GM10266 (cell line): Measurements from ENCODE around the gene IGFBP1.
"Not testable (repeated sequence)": the region's sequence is repeated elsewhere in the genome, so short reads cannot be mapped to it uniquely, and the experiment has no call there.

Source experiments
- DNase-seq: peaks from one replicate; pipeline ENCODE4 v3.0.0; 2012; ENCODE audit errors: extremely low spot score
- TF ChIP-seq, protein P1 (sequence below): IDR thresholded peaks from 2 replicates; pipeline ENCODE4 v1.5.1; 2012; ENCODE audit warnings: mild to moderate bottlenecking, low read depth; ENCODE audit not compliant: control insufficient read depth, insufficient read depth; ENCODE audit errors: missing control alignments

IGFBP1 gene

GRCh38 chr7:45937301-45937700, 49.0 kb downstream of the IGFBP1 start:
- TF ChIP-seq, protein P1, sequence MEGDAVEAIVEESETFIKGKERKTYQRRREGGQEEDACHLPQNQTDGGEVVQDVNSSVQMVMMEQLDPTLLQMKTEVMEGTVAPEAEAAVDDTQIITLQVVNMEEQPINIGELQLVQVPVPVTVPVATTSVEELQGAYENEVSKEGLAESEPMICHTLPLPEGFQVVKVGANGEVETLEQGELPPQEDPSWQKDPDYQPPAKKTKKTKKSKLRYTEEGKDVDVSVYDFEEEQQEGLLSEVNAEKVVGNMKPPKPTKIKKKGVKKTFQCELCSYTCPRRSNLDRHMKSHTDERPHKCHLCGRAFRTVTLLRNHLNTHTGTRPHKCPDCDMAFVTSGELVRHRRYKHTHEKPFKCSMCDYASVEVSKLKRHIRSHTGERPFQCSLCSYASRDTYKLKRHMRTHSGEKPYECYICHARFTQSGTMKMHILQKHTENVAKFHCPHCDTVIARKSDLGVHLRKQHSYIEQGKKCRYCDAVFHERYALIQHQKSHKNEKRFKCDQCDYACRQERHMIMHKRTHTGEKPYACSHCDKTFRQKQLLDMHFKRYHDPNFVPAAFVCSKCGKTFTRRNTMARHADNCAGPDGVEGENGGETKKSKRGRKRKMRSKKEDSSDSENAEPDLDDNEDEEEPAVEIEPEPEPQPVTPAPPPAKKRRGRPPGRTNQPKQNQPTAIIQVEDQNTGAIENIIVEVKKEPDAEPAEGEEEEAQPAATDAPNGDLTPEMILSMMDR = no peak
- no peak for DNase-seq

DNA sequence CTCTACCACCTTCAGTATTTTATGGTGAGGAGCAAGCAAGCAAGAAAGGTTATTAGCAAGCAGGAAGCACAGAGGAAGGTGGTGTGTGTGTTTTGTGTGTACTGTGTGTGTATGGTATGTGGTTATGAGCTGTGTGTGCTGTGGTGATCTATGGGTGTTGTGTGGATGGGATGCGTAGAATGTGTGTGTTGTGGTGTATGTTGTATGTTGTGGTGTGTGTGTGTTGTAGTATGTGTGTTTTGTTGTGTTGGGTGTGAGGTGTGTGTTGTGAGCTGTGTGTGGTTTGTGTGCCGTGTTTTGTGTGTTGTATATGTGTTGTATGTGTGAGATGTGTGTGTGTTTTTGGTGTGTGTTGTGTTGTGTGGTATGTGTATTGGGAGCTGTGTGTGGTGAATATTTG, 49.6 kb downstream of the IGFBP1 start:
- no peak for DNase-seq

DNA sequence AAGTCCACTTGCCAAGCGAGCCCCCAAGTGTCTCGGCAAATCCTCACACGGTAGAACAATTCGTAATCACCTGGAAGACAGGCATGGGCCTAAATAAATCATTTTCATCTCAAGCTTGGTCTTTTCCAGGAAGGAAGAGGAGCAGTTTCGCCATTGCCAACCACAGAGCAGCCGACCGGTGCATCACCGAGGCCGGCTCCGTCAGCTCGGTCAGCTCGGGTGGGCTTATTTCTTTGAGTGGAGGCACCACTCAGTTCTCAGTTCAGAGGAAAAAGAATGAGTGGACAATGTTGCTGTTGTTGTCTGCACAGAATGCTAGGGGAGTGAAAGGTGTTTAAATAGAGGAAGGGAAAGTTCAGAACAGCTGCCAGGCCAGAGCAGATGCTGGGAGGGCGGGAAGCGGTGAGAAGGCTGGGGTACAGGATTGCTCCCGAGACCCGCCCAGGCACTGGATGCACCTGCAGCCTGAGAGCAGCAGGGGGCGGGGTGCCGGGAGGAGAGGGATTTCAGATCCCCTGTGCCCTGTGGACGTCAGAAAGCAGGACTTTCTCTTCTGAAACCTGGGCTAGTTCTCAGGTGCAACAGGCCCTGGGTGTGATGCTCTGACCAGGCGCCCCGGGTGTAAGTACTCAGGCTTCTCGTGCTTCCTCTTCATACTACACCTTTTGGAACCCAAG, 50.5 kb downstream of the IGFBP1 start:
- TF ChIP-seq, protein P1 = no peak
- no peak for DNase-seq

More for the DNA sequence above, 49.6 kb downstream of the IGFBP1 start:
- TF ChIP-seq, protein P1 = no peak

DNA sequence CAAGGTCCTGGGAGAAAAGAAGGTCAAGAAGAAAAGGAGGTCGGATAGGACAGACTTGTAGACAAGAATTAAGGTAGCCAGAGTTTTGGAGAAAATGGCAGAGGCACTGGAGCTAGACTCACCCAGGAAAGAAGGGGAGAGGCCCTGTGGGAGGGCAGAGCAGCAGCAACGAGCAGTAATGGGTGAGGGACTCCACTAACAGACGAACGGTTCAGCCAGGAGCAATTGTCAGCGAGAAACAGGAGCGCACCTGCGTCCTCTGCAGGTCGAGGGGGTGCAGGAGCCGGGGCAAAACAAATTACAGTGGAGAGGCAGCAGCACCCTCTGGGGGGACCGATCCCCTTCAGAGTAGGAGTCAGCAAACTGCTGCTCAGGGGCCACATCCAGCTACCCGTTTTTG, 51.3 kb downstream of the IGFBP1 start:
- TF ChIP-seq, protein P1 = no peak
- no peak for DNase-seq

- DNase-seq = not testable (repeated sequence)
Measured at GRCh38 chr7:45940237-45940781, 52.0 kb downstream of the IGFBP1 start.

GRCh38 chr7:45940939-45941338, 52.7 kb downstream of the IGFBP1 start:
- DNase-seq = no peak
- TF ChIP-seq, protein P1 = no peak
